IMR-90 (cell line): Measurements from ENCODE around the gene AGBL5. TPM values are rescaled to one million over a fixed set of nuclear protein-coding genes. Genes with fewer than 3 reads are reported as not detected.

Source experiments
- ATAC-seq: fragments of 200-7000 bp; cut with Tn5 transposase; 2 replicates; pipeline ENCODE4 v1.9.1; 2020; ENCODE audit warnings: low read depth, mild to moderate bottlenecking, moderate library complexity
- BruUV-seq: library from RNA; stranded (reverse); fragments of 400-500 nt; replicated peaks from 2 replicates; lab custom pipeline; 2021; lab: Mats Ljungman, UMichigan
- CTCF ChIA-PET: fragments of 300-600 bp; formaldehyde crosslinking; extraction: SDS; loops from one replicate; lab custom pipeline; 2021; ENCODE audit warnings: antibody characterized with exemption; lab: Yijun Ruan, JAX
- POLR2A ChIA-PET: fragments of 300-600 bp; sonication (Branson Sonifier 250); formaldehyde crosslinking; loops from one replicate; lab custom pipeline; 2022; ENCODE audit warnings: antibody characterized with exemption; ENCODE audit not compliant: unreplicated experiment; lab: Charles Lee
- DNase-seq: peaks from one replicate; pipeline ENCODE4 v3.0.0; 2013
- H2AFZ ChIP-seq: replicated peaks from 2 replicates; pipeline ENCODE3; 2013; ENCODE audit warnings: low read length, mild to moderate bottlenecking; ENCODE audit not compliant: poor library complexity
- H2AK5ac ChIP-seq: 2 replicates; pipeline ENCODE4 v1.6.1; 2013; ENCODE audit warnings: low read depth, low read length, inconsistent platforms
- H2AK9ac ChIP-seq: replicated peaks from 2 replicates; pipeline ENCODE3; 2013; ENCODE audit warnings: mild to moderate bottlenecking, low read depth, low read length, moderate library complexity; ENCODE audit not compliant: poor library complexity
- H2BK120ac ChIP-seq: 2 replicates; pipeline ENCODE4 v1.6.1; 2013; ENCODE audit warnings: low read depth, low read length, inconsistent platforms
- H2BK15ac ChIP-seq: 3 replicates; pipeline ENCODE4 v1.6.1; 2013; ENCODE audit warnings: low read depth, low read length, inconsistent platforms
- H2BK20ac ChIP-seq: 2 replicates; pipeline ENCODE4 v1.6.1; 2013; ENCODE audit warnings: low read depth, mild to moderate bottlenecking, inconsistent platforms, low read length, moderate library complexity
- H2BK5ac ChIP-seq: 2 replicates; pipeline ENCODE4 v1.6.1; 2013; ENCODE audit warnings: mild to moderate bottlenecking, low read depth, low read length, inconsistent platforms; ENCODE audit not compliant: poor library complexity, severe bottlenecking
- H3K14ac ChIP-seq: replicated peaks from 2 replicates; pipeline ENCODE4 v1.6.1; 2013; ENCODE audit warnings: low read depth, low read length, inconsistent platforms
- H3K18ac ChIP-seq: 2 replicates; pipeline ENCODE4 v1.6.1; 2013; ENCODE audit warnings: low read depth, low read length, control low read depth
- H3K23ac ChIP-seq: 2 replicates; pipeline ENCODE4 v1.6.1; 2013; ENCODE audit warnings: low read depth, low read length, inconsistent platforms
- H3K27ac ChIP-seq: 2 replicates; pipeline ENCODE4 v1.5.1; 2013; ENCODE audit warnings: mild to moderate bottlenecking, control low read depth, low read length; ENCODE audit not compliant: insufficient read depth
- H3K27me3 ChIP-seq: 2 replicates; pipeline ENCODE4 v1.6.1; 2013; ENCODE audit warnings: low read length; ENCODE audit not compliant: control insufficient read depth, insufficient read depth
- H3K36me3 ChIP-seq: 2 replicates; pipeline ENCODE4 v1.6.1; 2013; ENCODE audit warnings: low read length, mixed read lengths; ENCODE audit not compliant: control insufficient read depth, insufficient read depth
- H3K4ac ChIP-seq: 2 replicates; pipeline ENCODE4 v1.6.1; 2013; ENCODE audit warnings: low read depth, low read length, inconsistent platforms
- H3K4me1 ChIP-seq: 2 replicates; pipeline ENCODE4 v1.6.1; 2013; ENCODE audit warnings: low read length, mixed read lengths; ENCODE audit not compliant: control insufficient read depth, insufficient read depth
- H3K4me2 ChIP-seq: 2 replicates; pipeline ENCODE4 v1.6.1; 2013; ENCODE audit warnings: low read depth, mild to moderate bottlenecking, control low read depth, low read length, moderate library complexity
- H3K4me3 ChIP-seq: 2 replicates; pipeline ENCODE4 v1.5.1; 2013; ENCODE audit warnings: low read depth, mild to moderate bottlenecking, control low read depth, low read length, moderate library complexity; ENCODE audit not compliant: insufficient read depth
- H3K56ac ChIP-seq: 2 replicates; pipeline ENCODE4 v1.6.1; 2013; ENCODE audit warnings: low read length, inconsistent platforms; ENCODE audit not compliant: insufficient read depth; ENCODE audit errors: extremely low read depth
- H3K79me1 ChIP-seq, 2 experiments: 2 replicates each; pipeline ENCODE4 v1.6.1; 2013; ENCODE audit warnings: low read length in 2 of 2, inconsistent platforms in 1 of 2, low read depth in 1 of 2
- H3K9ac ChIP-seq: 2 replicates; pipeline ENCODE4 v1.6.1; 2013; ENCODE audit warnings: low read depth, low read length, control low read depth
- H3K9me1 ChIP-seq: 2 replicates; pipeline ENCODE4 v1.6.1; 2013; ENCODE audit warnings: low read length, inconsistent platforms; ENCODE audit not compliant: insufficient read depth
- H3K9me3 ChIP-seq: 2 replicates; pipeline ENCODE4 v1.6.1; 2013; ENCODE audit warnings: low read length; ENCODE audit not compliant: control insufficient read depth, insufficient read depth
- H4K20me1 ChIP-seq: 2 replicates; pipeline ENCODE4 v1.6.1; 2013; ENCODE audit warnings: low read length, inconsistent platforms; ENCODE audit not compliant: insufficient read depth
- H4K5ac ChIP-seq: 2 replicates; pipeline ENCODE4 v1.6.1; 2013; ENCODE audit warnings: mild to moderate bottlenecking, low read depth, low read length, control low read depth
- H4K8ac ChIP-seq, 2 experiments: 2 replicates each; pipeline ENCODE4 v1.6.1; 2013; ENCODE audit warnings: low read depth in 2 of 2, low read length in 2 of 2, control low read depth in 1 of 2, inconsistent platforms in 1 of 2
- H4K91ac ChIP-seq: 2 replicates; pipeline ENCODE4 v1.6.1; 2013; ENCODE audit warnings: low read depth, low read length, inconsistent platforms; ENCODE audit not compliant: insufficient read depth
- BHLHE40 ChIP-seq: fragments of 150-350 bp; IDR thresholded peaks from 2 replicates; pipeline ENCODE4 v1.6.1; 2016; ENCODE audit warnings: mild to moderate bottlenecking, low read depth, low read length
- ELK1 ChIP-seq: fragments of 150-350 bp; IDR thresholded peaks from 2 replicates; pipeline ENCODE4 v1.6.1; 2016; ENCODE audit warnings: low read depth, mild to moderate bottlenecking, low read length, moderate library complexity, borderline replicate concordance
- RAD21 ChIP-seq: IDR thresholded peaks from 2 replicates; pipeline ENCODE4 v1.6.1; 2012; ENCODE audit warnings: low read length, improper control_type of control experiment
- WGBS, 2 experiments: methylation state at CpG; one replicate each; pipeline versions ENCODE4 v1.1.5 to v1.1.7; 2013; ENCODE audit warnings: missing lambda C conversion rate in 2 of 2; ENCODE audit not compliant: insufficient read length in 1 of 2; ENCODE audit errors: extremely low coverage in 2 of 2; 5-methylcytosine and 5-hydroxymethylcytosine counted together
- dilution Hi-C: fragments of 300-500 bp; cut with HindIII; formaldehyde crosslinking; loops from one replicate; pipeline ENCODE4 v1.14.3; 2018; ENCODE audit warnings: low sequenced_read_pairs; ENCODE audit not compliant: unreplicated experiment
- in situ Hi-C: fragments of 300-500 bp; cut with MboI; formaldehyde crosslinking; loops from 3 replicates; pipeline ENCODE4 v1.14.3; 2019; ENCODE audit warnings: low sequenced_read_pairs, inconsistent platforms, mixed read lengths
- intact Hi-C: fragments of 100-400 bp; cut with micrococcal nuclease; formaldehyde crosslinking; loops from 2 replicates; pipeline ENCODE4 v1.10.0; 2022
- polyA plus RNA-seq, 3 experiments: library from polyadenylated mRNA; depleted of rRNA; stranded (reverse); fragments of >200 nt; gene quantifications; 2 replicates each; pipeline ENCODE4 v1.2.3, GENCODE V29; 2012; ENCODE audit warnings: low replicate concordance in 1 of 3
- total RNA-seq: library from RNA; depleted of rRNA; stranded (reverse); fragments of >200 nt; gene quantifications from 2 replicates; pipeline ENCODE4 v1.2.3, GENCODE V29; 2012

The AGBL5 gene
- total and polyA plus RNA-seq, 2 of the 4 experiments (the other 2 are of a cell fraction) = 19.0 to 26.2 TPM

- Histone ChIP-seq H3K79me1 (peaks cover 0 to 4% of the 10 kb centered on the region in 2 experiments; a peak in 2 of 4 replicates), H4K5ac (no peak overlapping the region), H3K9me3 (no peaks in the 10 kb centered on the region), H2BK120ac (no peak overlapping the region), H2BK20ac (no peak overlapping the region), H4K20me1 (no peaks in the 10 kb centered on the region), H3K18ac (no peak overlapping the region), H2BK5ac (no peak overlapping the region), H3K4ac (no peak overlapping the region), H3K4me2 (no peak overlapping the region), H4K8ac (no peak overlapping the region), H3K36me3 (no peaks in the 10 kb centered on the region), H3K9ac (no peak overlapping the region), H2BK15ac (no peak overlapping the region), H3K9me1 (peaks cover 5% of the 10 kb centered on the region), H2AFZ (no peak overlapping the region), H3K23ac (no peak overlapping the region), H2AK5ac (no peak overlapping the region), H3K14ac (no peak overlapping the region), H3K4me3 (no peak overlapping the region), H4K91ac (no peak overlapping the region), H2AK9ac (no peak overlapping the region), H3K27me3 (no peaks in the 10 kb centered on the region), H3K4me1 (peaks cover 9% of the 10 kb centered on the region), H3K56ac (no peak overlapping the region), H3K27ac (no peak overlapping the region)
- in situ Hi-C loops = no loop called here
- ChIA-PET CTCF (no interaction called here), POLR2A (interaction anchor here (0.7 kb wide), 1 partner anchor 56 kb away, joined by 4 read pairs; no protein-coding TSS in a partner anchor)
- no peak for TF ChIP-seq ELK1
- no peak for TF ChIP-seq RAD21
- no peak for TF ChIP-seq BHLHE40
- intact Hi-C loops = no loop called here
- DNase-seq (no peak), ATAC-seq (no peak)
- no TSS peak for BruUV-seq
- dilution Hi-C loops = no loop called here
- 57% methylated on average over 1 of the region's 4 CpGs; no CpG with 5 or more reads in 1 of the 2 experiments for WGBS, 2 experiments
Measured at GRCh38 chr2:27008678-27009077, 42.8 kb upstream of the AGBL5 start.
